Fibroblast of skin of abdomen (primary cell): Measurements from ENCODE around the gene MIOX.

Experiments
- DNase-seq: peaks from one replicate; pipeline ENCODE4 v3.0.0-alpha.2; 2013

The MIOX gene

GRCh38 chr22:50529897-50530579, 43.4 kb downstream of the MIOX start, which contains the start of gene TYMP:
Gene TYMP, minus strand, starts transcription at chr22:50530012. Its CDS starts 303 bp downstream, at chr22:50529709.
- DNase-seq, result peak; percentile 65

GRCh38 chr22:50530580-50530876, 43.9 kb downstream of the MIOX start:
- DNase-seq, result no peak

- DNase-seq, result peak; percentile 74
Measured at GRCh38 chr22:50530877-50531545, 44.4 kb downstream of the MIOX start.

GRCh38 chr22:50531546-50531961, 44.9 kb downstream of the MIOX start:
- DNase-seq, result no peak

GRCh38 chr22:50531962-50532674, 45.5 kb downstream of the MIOX start:
- DNase-seq, result peak; percentile 47

GRCh38 chr22:50532824-50533796, 46.5 kb downstream of the MIOX start:
- no peak for DNase-seq

GRCh38 chr22:50533856-50534711, 47.4 kb downstream of the MIOX start:
- DNase-seq, result peak; percentile 56

GRCh38 chr22:50535113-50535512, 48.5 kb downstream of the MIOX start:
- DNase-seq, result no peak

- DNase-seq, result no peak
Measured at GRCh38 chr22:50536226-50536625, 49.6 kb downstream of the MIOX start.

GRCh38 chr22:50537765-50538164, 51.1 kb downstream of the MIOX start:
- no peak for DNase-seq
